ENCODE measurements around the gene LUZP2. TPM values are rescaled to one million over a fixed set of nuclear protein-coding genes. Genes with fewer than 3 reads are reported as not detected.

LUZP2 gene
- total RNA-seq, 1 donor from 2014 or later, result 0.49 TPM

- no peak for DNase-seq (ENCODE audit: extremely low spot score in 2 of 2)
- intact Hi-C loops (cut with DNase I), result no loop called here
Measured at GRCh38 chr11:24738972-24739371, 242.1 kb downstream of the LUZP2 start.

DNA sequence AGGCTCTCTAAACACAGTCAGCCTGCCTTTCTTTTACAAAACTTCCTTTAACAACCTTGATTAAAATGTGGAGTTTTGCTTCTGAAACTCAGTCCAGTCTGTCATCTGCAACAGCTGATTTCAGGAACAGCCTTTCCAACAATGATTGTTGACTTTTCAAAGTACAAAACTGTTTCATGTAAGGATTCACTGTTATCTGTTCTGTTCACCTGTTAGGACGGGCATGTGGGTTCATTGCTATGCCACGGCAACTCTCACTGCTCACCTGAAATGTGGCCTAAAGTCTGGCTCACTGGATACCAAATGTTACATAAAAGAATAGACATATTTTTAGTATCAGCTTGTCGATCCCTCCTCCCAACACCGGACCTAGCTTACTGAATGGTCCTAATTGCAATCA is 242.8 kb downstream of the LUZP2 start:
- DNase-seq (ENCODE audit: extremely low spot score in 2 of 2), result no peak
- intact Hi-C loops (cut with DNase I), result no loop called here
- Histone ChIP-seq H3K4me1 (no peaks in the 10 kb centered on the region), H3K9me3 (no peaks in the 10 kb centered on the region), H3K27me3 (no peaks in the 10 kb centered on the region), H3K36me3 (no peaks in the 10 kb centered on the region), H3K4me3 (no peak overlapping the region), H3K27ac (no peak overlapping the region)
- TF ChIP-seq POLR2A (IDR thresholded peaks at IDR 0.05), result no peak
- TF ChIP-seq POLR2AphosphoS5 (IDR thresholded peaks at IDR 0.05; ENCODE audit: insufficient read depth in 1 of 2, low read depth in 1 of 2), result no peak
- TF ChIP-seq, protein P1, sequence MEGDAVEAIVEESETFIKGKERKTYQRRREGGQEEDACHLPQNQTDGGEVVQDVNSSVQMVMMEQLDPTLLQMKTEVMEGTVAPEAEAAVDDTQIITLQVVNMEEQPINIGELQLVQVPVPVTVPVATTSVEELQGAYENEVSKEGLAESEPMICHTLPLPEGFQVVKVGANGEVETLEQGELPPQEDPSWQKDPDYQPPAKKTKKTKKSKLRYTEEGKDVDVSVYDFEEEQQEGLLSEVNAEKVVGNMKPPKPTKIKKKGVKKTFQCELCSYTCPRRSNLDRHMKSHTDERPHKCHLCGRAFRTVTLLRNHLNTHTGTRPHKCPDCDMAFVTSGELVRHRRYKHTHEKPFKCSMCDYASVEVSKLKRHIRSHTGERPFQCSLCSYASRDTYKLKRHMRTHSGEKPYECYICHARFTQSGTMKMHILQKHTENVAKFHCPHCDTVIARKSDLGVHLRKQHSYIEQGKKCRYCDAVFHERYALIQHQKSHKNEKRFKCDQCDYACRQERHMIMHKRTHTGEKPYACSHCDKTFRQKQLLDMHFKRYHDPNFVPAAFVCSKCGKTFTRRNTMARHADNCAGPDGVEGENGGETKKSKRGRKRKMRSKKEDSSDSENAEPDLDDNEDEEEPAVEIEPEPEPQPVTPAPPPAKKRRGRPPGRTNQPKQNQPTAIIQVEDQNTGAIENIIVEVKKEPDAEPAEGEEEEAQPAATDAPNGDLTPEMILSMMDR (IDR thresholded peaks at IDR 0.05), result no peak

More at GRCh38 chr11:24738972-24739371, 242.1 kb downstream of the LUZP2 start:
- Histone ChIP-seq H3K36me3 (no peaks in the 10 kb centered on the region), H3K27ac (no peak overlapping the region), H3K9me3 (no peaks in the 10 kb centered on the region), H3K4me1 (no peaks in the 10 kb centered on the region), H3K4me3 (no peak overlapping the region), H3K27me3 (no peaks in the 10 kb centered on the region)
- no peak for TF ChIP-seq POLR2A (IDR thresholded peaks at IDR 0.05)
- TF ChIP-seq, protein P1 (IDR thresholded peaks at IDR 0.05), result no peak
- no peak for TF ChIP-seq POLR2AphosphoS5 (IDR thresholded peaks at IDR 0.05; ENCODE audit: insufficient read depth in 1 of 2, low read depth in 1 of 2)

GRCh38 chr11:24747275-24748251 is 250.7 kb downstream of the LUZP2 start:
- intact Hi-C loops (cut with DNase I), result no loop called here
- TF ChIP-seq POLR2A (IDR thresholded peaks at IDR 0.05), result no peak
- TF ChIP-seq, protein P1 (IDR thresholded peaks at IDR 0.05), result no peak
- no peak for TF ChIP-seq POLR2AphosphoS5 (IDR thresholded peaks at IDR 0.05; ENCODE audit: insufficient read depth in 1 of 2, low read depth in 1 of 2)
- H3K27ac ChIP-seq, result no peak overlapping the region

GRCh38 chr11:24748261-24748660 is 251.4 kb downstream of the LUZP2 start:
- Histone ChIP-seq H3K4me3 (no peak overlapping the region), H3K36me3 (no peaks in the 10 kb centered on the region), H3K27ac (no peak overlapping the region), H3K4me1 (no peaks in the 10 kb centered on the region), H3K9me3 (no peaks in the 10 kb centered on the region), H3K27me3 (no peaks in the 10 kb centered on the region)
- intact Hi-C loops (cut with DNase I), result no loop called here
- no peak for DNase-seq (ENCODE audit: extremely low spot score in 2 of 2)
- TF ChIP-seq, protein P1 (IDR thresholded peaks at IDR 0.05), result no peak
- TF ChIP-seq POLR2AphosphoS5 (IDR thresholded peaks at IDR 0.05; ENCODE audit: insufficient read depth in 1 of 2, low read depth in 1 of 2) (no peak), POLR2A (IDR thresholded peaks at IDR 0.05) (no peak)

More at GRCh38 chr11:24747275-24748251, 250.7 kb downstream of the LUZP2 start:
- Histone ChIP-seq H3K9me3 (no peaks in the 10 kb centered on the region), H3K4me1 (no peaks in the 10 kb centered on the region), H3K27me3 (no peaks in the 10 kb centered on the region), H3K4me3 (no peak overlapping the region), H3K36me3 (no peaks in the 10 kb centered on the region)
- no peak for DNase-seq (ENCODE audit: extremely low spot score in 2 of 2)

DNA sequence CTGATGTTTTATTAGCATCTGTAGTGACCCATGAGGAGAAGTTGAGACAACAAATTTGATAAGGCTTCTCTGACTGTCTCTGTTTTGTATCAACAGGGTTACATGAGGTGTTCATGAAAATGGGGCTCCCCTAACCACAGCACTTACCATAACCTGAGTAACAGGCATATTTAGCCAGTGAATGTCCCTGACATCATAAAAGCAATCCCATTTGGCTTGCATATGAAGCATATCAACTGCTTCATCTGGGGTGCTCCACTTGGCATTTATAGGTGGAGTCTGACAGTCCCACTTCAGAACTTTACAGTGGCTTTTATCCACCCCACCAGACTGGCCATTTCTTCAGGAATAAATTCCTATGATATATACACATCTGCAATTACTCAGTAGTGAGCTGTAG is 257.6 kb downstream of the LUZP2 start:
- Histone ChIP-seq H3K36me3 (no peaks in the 10 kb centered on the region), H3K9me3 (no peaks in the 10 kb centered on the region), H3K4me3 (no peak overlapping the region), H3K27ac (no peak overlapping the region), H3K27me3 (no peaks in the 10 kb centered on the region), H3K4me1 (no peaks in the 10 kb centered on the region)
- TF ChIP-seq POLR2A (IDR thresholded peaks at IDR 0.05) (no peak), POLR2AphosphoS5 (IDR thresholded peaks at IDR 0.05; ENCODE audit: insufficient read depth in 1 of 2, low read depth in 1 of 2) (no peak)
- TF ChIP-seq, protein P1 (IDR thresholded peaks at IDR 0.05), result no peak
- DNase-seq (ENCODE audit: extremely low spot score in 2 of 2), result no peak
- intact Hi-C loops (cut with DNase I), result no loop called here
